HG03135 (cell line): Measurements from ENCODE around the gene ATN1.

Experiments used
- ATAC-seq: cut with Tn5 transposase; IDR thresholded peaks from one replicate; pipeline ENCODE4 v1.9.1; 2021; ENCODE audit warnings: mild to moderate bottlenecking, moderate library complexity; ENCODE audit not compliant: unreplicated experiment

Gene ATN1

GRCh38 chr12:6957151-6957701 is 29.5 kb downstream of the ATN1 start:
- ATAC-seq: no peak

GRCh38 chr12:6957741-6958608 is 30.2 kb downstream of the ATN1 start:
- ATAC-seq: no peak

GRCh38 chr12:6958609-6959057 is 30.9 kb downstream of the ATN1 start:
- no peak for ATAC-seq

GRCh38 chr12:6959058-6959804 is 31.5 kb downstream of the ATN1 start:
- ATAC-seq: peak; percentile 47

GRCh38 chr12:6959805-6960592 is 32.2 kb downstream of the ATN1 start:
- ATAC-seq: no peak

GRCh38 chr12:6960593-6961277 is 33.0 kb downstream of the ATN1 start:
- ATAC-seq: no peak

GRCh38 chr12:6961278-6961694 is 33.5 kb downstream of the ATN1 start:
- ATAC-seq: no peak

GRCh38 chr12:6961695-6962284 is 34.0 kb downstream of the ATN1 start:
- no peak for ATAC-seq

- ATAC-seq: no peak
Measured at GRCh38 chr12:6962285-6963015, 34.7 kb downstream of the ATN1 start.

GRCh38 chr12:6963016-6963731 is 35.4 kb downstream of the ATN1 start:
- ATAC-seq: no peak

GRCh38 chr12:6963791-6964413 is 36.1 kb downstream of the ATN1 start:
- ATAC-seq: no peak

- no peak for ATAC-seq
Measured at GRCh38 chr12:6964605-6965025, 36.9 kb downstream of the ATN1 start.

- ATAC-seq: peak; percentile 38
Measured at GRCh38 chr12:6965026-6965661, 37.4 kb downstream of the ATN1 start.

- ATAC-seq: no peak
Measured at GRCh38 chr12:6965714-6966113, 38.0 kb downstream of the ATN1 start.

- ATAC-seq: no peak
Measured at GRCh38 chr12:6966351-6966750, 38.6 kb downstream of the ATN1 start.

- no peak for ATAC-seq
Measured at GRCh38 chr12:6967651-6968100, 39.9 kb downstream of the ATN1 start.

GRCh38 chr12:6968426-6968825 is 40.7 kb downstream of the ATN1 start:
- ATAC-seq: no peak
